Osteocyte (in vitro differentiated cells): Measurements from ENCODE around the gene NBDY. TPM values are rescaled to one million over a fixed set of nuclear protein-coding genes. Genes with fewer than 3 reads are reported as not detected.

ENCODE experiments used
- DNase-seq: peaks from one replicate; pipeline ENCODE4 v3.0.0; 2021; ENCODE audit warnings: mixed read lengths; ENCODE audit not compliant: unreplicated experiment; ENCODE audit errors: extremely low spot score
- H3K27ac Mint-ChIP-seq: one replicate; pipeline ENCODE4 v1.8.0; 2021; ENCODE audit warnings: mild to moderate bottlenecking, mixed read lengths; ENCODE audit not compliant: unreplicated experiment
- H3K27me3 Mint-ChIP-seq: one replicate; pipeline ENCODE4 v1.8.0; 2021; ENCODE audit warnings: mixed read lengths; ENCODE audit not compliant: unreplicated experiment
- H3K36me3 Mint-ChIP-seq: one replicate; pipeline ENCODE4 v1.8.0; 2021; ENCODE audit warnings: mixed read lengths; ENCODE audit not compliant: unreplicated experiment
- H3K4me1 Mint-ChIP-seq: one replicate; pipeline ENCODE4 v1.8.0; 2021; ENCODE audit warnings: mixed read lengths; ENCODE audit not compliant: unreplicated experiment
- H3K4me3 Mint-ChIP-seq: one replicate; pipeline ENCODE4 v1.8.0; 2021; ENCODE audit warnings: mild to moderate bottlenecking, moderate library complexity, mixed read lengths; ENCODE audit not compliant: unreplicated experiment
- H3K9me3 Mint-ChIP-seq: one replicate; pipeline ENCODE4 v1.8.0; 2021; ENCODE audit warnings: mixed read lengths; ENCODE audit not compliant: unreplicated experiment
- CTCF ChIP-seq: fragments of 200-600 bp; sonication (generic); IDR thresholded peaks from 2 replicates; pipeline ENCODE4 v1.5.0; 2021; ENCODE audit warnings: antibody characterized with exemption, mild to moderate bottlenecking, moderate library complexity
- total RNA-seq: library from RNA; stranded (reverse); gene quantifications from 2 replicates; pipeline ENCODE4 v1.2.1, GENCODE V29; 2021

NBDY gene
- total RNA-seq, 1 donor from 2014 or later = 61.1 TPM

GRCh38 chrX:56833626-56834025 lies 104.6 kb downstream of the NBDY start:
- peaks cover 25% of the 10 kb centered on the region for H3K9me3 Mint-ChIP-seq
- no peak for TF ChIP-seq CTCF
- no peaks in the 10 kb centered on the region for H3K4me1 Mint-ChIP-seq
- no peak for DNase-seq
- H3K36me3 Mint-ChIP-seq = no peaks in the 10 kb centered on the region
- H3K4me3 Mint-ChIP-seq = no peak overlapping the region
- H3K27me3 Mint-ChIP-seq = no peaks in the 10 kb centered on the region
- H3K27ac Mint-ChIP-seq = no peak overlapping the region

- no peaks in the 10 kb centered on the region for H3K27me3 Mint-ChIP-seq
- no peaks in the 10 kb centered on the region for H3K4me1 Mint-ChIP-seq
- no peaks in the 10 kb centered on the region for H3K36me3 Mint-ChIP-seq
- peaks cover 50% of the 10 kb centered on the region for H3K9me3 Mint-ChIP-seq
- no peak overlapping the region for H3K4me3 Mint-ChIP-seq
- TF ChIP-seq CTCF = no peak
- DNase-seq = no peak
- H3K27ac Mint-ChIP-seq = no peak overlapping the region
Observed at GRCh38 chrX:56853436-56853835, 124.4 kb downstream of the NBDY start.

GRCh38 chrX:56857042-56857441 lies 128.0 kb downstream of the NBDY start:
- Mint-ChIP-seq H3K4me1 (no peaks in the 10 kb centered on the region), H3K4me3 (no peak overlapping the region), H3K36me3 (no peaks in the 10 kb centered on the region), H3K9me3 (peaks cover 62% of the 10 kb centered on the region), H3K27me3 (no peaks in the 10 kb centered on the region), H3K27ac (no peak overlapping the region)
- TF ChIP-seq CTCF = no peak
- no peak for DNase-seq

GRCh38 chrX:56860888-56861287 lies 131.8 kb downstream of the NBDY start:
- Mint-ChIP-seq H3K9me3 (peaks cover 38% of the 10 kb centered on the region), H3K27me3 (no peaks in the 10 kb centered on the region)
- TF ChIP-seq CTCF = no peak

More at GRCh38 chrX:56860888-56861287, 131.8 kb downstream of the NBDY start:
- H3K4me3 Mint-ChIP-seq = no peak overlapping the region
- no peak for DNase-seq
- H3K4me1 Mint-ChIP-seq = no peaks in the 10 kb centered on the region
- H3K36me3 Mint-ChIP-seq = no peaks in the 10 kb centered on the region
- H3K27ac Mint-ChIP-seq = no peak overlapping the region

Other genes with a start within 250 kb of the NBDY start
- gene UBQLN2, start 165.6 kb upstream of the NBDY start, total RNA-seq = 42.6 and 42.7 TPM in 2 replicates